GM21786 (cell line): ENCODE data around the gene STK17A.
"Not testable (repeated sequence)": the region's sequence is repeated elsewhere in the genome, so short reads cannot be mapped to it uniquely, and the experiment has no call there.

Experiments
- ATAC-seq: cut with Tn5 transposase; IDR thresholded peaks from one replicate; pipeline ENCODE4 v1.9.1; 2021; ENCODE audit not compliant: unreplicated experiment

STK17A gene

GRCh38 chr7:43653891-43654504 is 71.1 kb downstream of the STK17A start:
- no peak for ATAC-seq

- no peak for ATAC-seq
Measured at GRCh38 chr7:43655584-43655983, 72.7 kb downstream of the STK17A start.

- no peak for ATAC-seq
Measured at GRCh38 chr7:43656997-43657396, 74.1 kb downstream of the STK17A start.

GRCh38 chr7:43658718-43659548 is 76.0 kb downstream of the STK17A start:
- peak; percentile 54 for ATAC-seq

- no peak for ATAC-seq
Measured at GRCh38 chr7:43659549-43659896, 76.6 kb downstream of the STK17A start.

- ATAC-seq: no peak
Measured at GRCh38 chr7:43660141-43660540, 77.2 kb downstream of the STK17A start.

GRCh38 chr7:43664681-43665080 is 81.8 kb downstream of the STK17A start:
- ATAC-seq: no peak

- no peak for ATAC-seq
Measured at GRCh38 chr7:43666938-43667337, 84.0 kb downstream of the STK17A start.

- ATAC-seq: no peak
Measured at GRCh38 chr7:43668035-43668434, 85.1 kb downstream of the STK17A start.

GRCh38 chr7:43669286-43670081 is 86.6 kb downstream of the STK17A start:
- no peak for ATAC-seq

GRCh38 chr7:43671521-43671920 is 88.6 kb downstream of the STK17A start:
- ATAC-seq: no peak

GRCh38 chr7:43673243-43673976 is 90.5 kb downstream of the STK17A start:
- not testable (repeated sequence) for ATAC-seq

- ATAC-seq: no peak
Measured at GRCh38 chr7:43674559-43675436, 91.9 kb downstream of the STK17A start.
